Epidermal melanocyte (primary cell): ENCODE data around the gene DCUN1D3.
"Not testable (repeated sequence)": the region's sequence is repeated elsewhere in the genome, so short reads cannot be mapped to it uniquely, and the experiment has no call there.

ENCODE experiments used
- DNase-seq: peaks from one replicate; pipeline ENCODE4 v3.0.0; 2011; ENCODE audit warnings: low spot score; ENCODE audit not compliant: insufficient read length

Gene DCUN1D3

DNA sequence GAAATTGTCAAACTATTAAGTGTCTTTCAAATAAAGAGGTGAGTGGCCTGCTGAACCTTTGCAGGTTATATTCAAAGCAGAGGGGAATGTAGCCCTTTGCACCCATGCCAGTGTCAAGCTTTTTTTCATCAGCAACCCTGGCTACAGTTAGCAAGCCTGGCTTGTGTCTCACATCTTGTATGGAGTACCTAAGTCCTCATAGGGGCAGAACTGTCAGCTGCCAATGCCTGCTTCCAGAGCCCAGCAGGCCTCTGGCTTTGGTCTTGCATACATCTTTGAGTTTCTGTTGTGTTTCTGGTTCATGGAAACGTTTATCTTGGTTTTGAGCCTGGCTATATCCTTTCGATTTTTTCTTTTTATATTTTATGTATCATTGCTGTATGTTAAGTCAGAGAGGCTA lies 67.1 kb downstream of the DCUN1D3 start:
- DNase-seq = no peak

DNA sequence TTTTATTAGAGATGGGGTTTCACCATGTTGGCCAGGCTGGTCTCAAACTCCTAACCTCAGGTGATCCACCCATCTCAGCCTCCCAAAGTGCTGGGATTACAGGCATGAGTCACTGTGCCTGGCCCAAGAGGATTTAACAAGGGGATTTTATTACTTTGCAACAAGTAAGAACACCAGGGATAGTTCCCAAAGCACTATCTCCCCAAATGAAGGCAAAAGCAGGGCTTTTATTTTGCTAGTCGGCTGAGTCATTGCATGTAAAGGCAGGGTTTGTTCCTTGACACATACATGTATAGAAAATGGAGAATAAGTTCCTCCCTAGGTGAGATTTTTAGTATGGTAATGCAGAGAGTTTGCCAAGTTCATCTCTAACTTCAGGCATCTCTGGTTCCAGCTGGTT lies 69.8 kb downstream of the DCUN1D3 start:
- no peak for DNase-seq

DNA sequence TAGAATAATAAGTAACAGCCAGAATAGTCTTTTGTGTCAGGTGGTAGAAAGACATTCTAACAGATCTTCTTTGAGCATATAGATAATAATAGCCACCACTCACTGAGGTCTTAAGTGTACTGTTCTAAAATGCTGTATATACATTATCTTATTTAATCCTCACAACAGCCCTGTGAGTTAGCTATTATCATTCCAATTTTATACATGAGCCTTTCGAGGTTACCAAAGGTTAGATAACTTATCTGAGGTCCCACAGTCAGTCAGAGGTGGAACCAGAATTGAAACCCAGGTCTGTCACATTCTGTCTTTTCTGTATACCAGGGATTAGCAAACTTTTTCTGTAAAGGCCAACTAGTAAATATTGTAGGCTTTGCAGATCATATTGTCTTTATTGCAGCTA lies 70.6 kb downstream of the DCUN1D3 start:
- no peak for DNase-seq

DNA sequence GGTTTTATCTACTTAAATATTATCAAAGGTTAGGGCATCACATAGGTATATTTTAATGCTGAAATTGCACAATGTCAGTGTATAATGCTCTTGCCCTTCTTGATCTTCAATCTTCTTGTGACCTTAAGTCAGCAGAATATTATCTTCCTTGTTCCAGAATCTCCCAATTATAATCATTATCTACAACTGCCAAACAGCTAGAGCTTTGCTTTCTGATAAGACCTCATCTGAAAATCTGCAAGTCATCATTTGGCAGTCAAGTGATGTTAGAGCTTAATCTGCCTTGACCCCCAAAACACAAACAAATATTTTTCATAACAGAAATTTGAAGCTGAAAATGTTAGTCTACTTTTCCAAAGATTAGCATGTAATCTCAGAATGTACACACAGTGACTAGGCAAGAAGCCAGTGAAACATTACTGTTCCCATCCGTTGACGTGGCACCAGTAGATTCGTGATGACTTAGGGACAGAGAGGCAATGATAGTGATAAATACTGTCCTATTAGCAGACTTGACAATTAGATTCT lies 74.1 kb downstream of the DCUN1D3 start:
- DNase-seq = no peak

DNA sequence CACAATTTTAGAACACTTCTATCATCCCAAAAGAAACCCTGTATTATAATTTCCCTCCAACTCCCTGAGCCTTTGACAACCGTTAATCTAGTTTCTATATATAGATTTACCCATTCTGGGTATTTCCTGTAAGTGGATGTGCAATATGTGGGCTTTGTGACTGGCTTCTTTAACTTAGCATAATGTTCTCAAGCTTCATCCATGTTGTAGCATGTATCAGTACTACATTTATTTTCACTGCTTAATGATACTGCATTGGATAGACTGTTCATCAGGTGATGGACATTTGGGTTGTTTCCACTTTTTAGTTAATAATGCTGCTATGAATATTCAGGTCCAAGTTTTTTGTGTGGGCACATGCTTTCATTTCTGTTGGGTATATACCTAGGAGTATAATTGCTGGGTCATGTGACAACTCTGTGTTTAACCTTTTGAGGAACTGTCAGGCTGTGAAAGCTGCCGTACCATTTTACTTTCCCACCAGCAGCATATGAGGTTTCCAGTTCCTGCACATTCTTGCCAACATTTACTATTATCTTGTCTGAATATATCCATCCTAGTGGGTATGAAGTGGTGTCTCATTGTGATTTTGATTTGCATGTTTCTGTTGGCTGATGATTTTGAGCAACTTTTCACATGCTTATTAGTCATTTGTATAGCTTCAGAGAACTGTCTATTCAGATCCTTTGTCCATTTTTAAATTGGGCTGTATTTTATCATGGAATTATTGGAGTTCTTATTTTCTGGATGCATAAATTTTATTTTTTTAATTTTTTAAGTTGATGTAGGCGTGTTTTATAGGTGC lies 77.4 kb downstream of the DCUN1D3 start:
- DNase-seq = no peak

DNA sequence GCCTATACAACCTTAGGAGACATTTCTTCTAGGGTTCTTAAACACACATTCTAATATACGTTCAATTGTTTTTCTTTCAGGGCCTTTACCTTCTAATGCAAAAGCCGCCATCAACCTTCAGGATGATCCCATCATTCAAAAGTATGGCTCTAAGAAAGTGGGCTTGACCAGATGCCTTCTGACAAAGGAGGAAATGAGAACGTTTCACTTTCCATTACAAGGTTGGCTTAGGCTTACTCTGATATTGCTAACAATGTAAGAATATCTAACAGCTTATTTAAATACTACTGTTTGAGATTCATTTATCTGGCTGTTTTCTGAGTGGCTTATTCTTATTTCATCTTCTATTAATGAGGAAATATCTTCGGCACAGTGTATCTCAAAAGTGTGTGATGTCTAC lies 78.5 kb downstream of the DCUN1D3 start:
- no peak for DNase-seq

DNA sequence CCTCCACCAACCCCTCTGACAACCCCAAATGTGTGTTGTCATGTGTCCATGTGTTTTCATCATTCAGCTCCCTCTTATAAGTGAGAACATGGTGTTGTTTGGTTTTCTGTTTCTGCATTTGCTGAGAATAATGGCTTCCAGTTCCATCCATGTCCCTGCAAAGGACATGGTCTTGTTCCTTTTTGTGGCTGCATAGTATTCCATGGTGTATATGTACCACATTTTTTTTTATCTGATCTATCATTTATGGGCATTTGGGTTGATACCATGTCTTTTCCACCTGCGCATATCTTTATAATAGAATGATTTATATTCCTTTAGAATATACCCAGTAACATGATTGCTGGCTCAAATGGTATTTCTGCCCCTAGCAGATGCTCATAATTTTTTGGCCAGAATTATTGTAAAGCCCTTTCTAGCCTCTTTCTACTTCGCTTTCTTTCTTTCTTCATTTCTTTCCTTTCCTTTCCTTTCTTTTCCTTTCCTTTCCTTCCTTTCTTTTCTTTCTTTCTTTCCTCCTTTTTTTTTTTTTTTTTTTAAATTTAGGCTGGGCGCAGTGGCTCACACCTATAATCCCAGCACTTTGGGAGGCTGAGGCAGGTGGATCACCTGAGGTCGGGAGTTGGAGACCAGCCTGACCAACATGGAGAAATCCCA lies 81.1 kb downstream of the DCUN1D3 start:
- no peak for DNase-seq

DNA sequence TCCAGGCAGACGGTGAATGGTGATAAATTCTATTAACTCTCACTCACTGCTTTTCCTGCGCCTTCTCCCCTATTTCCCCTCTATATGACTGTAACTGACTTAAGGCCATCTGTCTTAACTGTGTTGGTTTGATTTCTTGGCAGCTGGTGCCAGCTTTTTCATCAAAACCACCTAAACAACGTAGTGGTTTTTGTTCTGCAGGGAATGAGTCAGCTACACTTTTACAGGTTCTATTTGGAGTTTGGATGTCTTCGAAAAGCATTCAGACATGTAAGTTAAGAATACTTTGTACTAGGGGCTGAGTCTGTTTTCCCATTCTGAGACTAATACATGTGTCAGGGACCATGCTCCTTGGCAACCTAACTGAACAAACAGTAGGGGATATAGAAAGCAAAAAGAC lies 85.4 kb downstream of the DCUN1D3 start:
- no peak for DNase-seq

DNA sequence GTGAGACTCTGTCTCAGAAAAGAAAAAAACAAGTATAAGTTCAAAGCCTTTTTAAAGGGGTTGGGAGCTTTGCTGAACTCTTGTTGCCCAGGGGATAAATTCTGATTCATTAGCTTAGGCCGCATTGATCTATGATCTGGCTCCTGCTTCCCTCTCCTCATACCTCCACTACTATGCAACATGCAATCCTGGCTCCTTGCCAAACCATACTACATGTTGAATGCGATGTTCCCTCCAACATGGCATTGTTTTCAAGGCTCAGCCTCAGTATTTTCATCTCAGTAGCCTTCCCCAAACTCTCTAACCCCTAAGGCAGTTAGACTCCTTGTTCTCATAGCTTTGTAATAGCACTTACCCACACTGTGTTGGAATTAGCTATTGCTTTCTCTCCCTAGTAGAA lies 87.6 kb downstream of the DCUN1D3 start:
- no peak for DNase-seq

DNA sequence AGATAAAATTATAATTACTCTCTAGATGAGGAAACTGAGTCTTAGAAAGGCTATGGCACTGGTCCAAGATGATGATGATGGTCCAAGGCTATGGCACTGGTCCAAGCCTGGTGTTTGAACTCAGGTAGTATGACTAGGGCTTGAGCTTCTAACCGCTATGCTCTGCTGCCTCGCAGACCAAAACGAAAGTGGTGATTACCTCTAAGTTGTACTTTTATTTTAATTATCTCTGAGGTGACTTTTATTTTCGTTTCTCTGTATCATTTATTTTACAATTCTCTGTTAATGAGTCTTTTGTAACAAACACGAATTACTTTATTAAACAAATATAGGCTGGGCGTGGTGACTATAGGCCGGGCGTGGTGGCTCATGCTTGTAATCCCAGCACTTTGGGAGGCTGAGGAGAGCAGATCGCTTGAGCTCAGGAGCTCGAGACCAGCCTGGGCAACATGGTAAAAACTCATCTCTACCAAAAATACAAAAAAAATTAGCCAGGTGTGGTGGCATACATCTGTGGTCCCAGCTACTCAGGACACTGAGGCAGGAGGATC lies 88.2 kb downstream of the DCUN1D3 start:
- no peak for DNase-seq

DNA sequence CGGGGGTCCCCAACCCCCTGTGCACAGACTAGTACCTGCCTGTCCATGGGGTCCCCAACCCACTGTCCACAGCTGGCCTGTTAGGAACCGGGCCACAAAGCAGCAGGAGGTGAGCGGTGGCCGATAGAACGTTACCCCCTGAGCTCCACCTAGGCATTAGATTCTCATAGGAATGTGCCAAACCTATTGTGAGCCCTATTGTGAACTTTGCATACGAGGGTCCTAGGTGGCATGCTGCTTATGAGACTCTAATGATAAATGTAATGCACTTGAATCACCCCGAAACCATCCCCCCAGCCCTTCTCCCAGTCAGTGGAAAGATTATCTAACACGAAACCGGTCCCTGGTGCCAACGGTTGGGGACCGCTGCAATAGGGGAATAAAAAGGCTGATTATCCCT lies 92.3 kb downstream of the DCUN1D3 start:
- no peak for DNase-seq

DNA sequence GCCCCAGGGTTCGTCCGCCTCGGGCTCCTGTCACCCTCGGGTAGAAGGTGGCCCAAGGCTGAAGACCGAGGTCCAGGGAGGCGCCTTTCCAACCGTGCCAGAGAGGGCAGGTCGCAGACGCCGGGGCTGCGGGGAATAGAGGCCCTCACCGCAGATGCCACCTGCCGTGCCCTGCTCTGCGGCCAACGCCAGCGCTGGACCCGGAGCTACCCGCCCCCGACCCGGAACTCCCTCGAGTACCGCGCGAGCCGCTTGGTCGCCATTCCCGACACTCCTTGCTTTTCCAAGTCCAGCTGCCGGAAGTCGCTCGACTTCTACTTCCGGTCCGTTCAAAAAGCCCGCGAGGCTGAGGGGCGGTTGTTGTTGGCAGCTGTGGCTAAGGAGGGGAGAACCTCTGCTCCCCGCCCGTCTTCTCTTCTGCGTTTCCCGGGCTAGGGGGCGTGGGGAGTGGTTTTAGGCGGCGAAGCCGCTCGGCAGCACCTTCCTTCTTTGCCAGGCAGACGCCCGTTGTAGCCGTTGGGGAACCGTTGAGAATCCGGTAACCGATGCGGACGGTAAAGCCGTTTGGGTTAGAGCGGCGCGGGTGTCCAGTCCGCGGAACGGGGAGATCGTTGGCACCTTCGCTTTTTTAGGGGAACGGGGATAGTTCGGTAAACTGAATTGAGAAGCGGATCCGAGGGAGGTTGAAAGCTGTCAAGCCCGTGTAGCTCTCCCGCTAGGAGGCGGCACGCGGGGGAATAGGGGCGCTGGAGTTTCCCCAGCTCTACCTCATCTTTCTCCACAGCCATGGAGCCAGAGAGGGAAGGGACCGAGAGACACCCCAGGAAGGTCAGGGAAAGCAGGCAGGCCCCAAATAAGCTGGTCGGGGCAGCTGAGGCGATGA lies 93.7 kb downstream of the DCUN1D3 start, which contains the start of the genes ERI2 and REXO5:
Gene ERI2 (minus strand): TSS at position 305 of the 883 bp plus-strand sequence. CDS start 42 bp downstream, at position 263.
Gene REXO5 (plus strand): TSS at position 360 of the 883 bp plus-strand sequence. CDS start 427 bp downstream, at position 787.
- peak; percentile 86 for DNase-seq

DNA sequence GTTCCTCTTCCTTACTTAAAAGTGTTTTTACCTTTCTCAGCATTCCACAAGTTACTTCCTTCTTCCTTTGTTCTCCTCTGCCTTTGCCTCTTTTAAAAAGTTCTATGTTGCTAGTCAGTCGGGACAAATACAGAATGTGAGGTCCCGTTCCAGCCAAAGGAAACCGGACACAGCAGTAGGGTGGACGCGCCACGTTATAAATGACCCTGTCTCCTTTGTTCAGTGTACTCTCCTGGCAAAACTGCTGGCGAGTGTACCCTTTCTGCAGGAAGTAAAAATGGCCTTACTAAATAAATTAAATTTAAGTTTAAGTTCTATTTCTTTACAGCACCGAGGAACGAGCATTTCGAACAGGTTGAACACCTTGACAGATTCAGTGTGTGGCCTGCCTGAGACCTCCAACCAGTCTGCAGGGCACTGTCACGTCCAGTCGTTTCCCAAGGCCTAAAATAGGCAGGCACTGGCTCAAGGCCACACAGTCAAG lies 94.4 kb downstream of the DCUN1D3 start:
- DNase-seq = not testable (repeated sequence)
